CD4-positive, CD25-positive, alpha-beta regulatory T cell (primary cell): Measurements from ENCODE around the gene NAALADL2. TPM values are rescaled to one million over a fixed set of nuclear protein-coding genes. Genes with fewer than 3 reads are reported as not detected.

Source experiments
- ATAC-seq, 2 donors: fragments of 150-1000 bp; cut with Tn5 transposase; one replicate each; pipeline ENCODE4 v1.10.0; 2021; ENCODE audit warnings: low read depth in 2 of 2, moderate number of reproducible peaks in 2 of 2, moderate library complexity in 1 of 2
- DNase-seq, 3 donors: peaks; one replicate each; pipeline versions ENCODE4 v3.0.0 to v3.0.0-alpha.2; 2012 to 2022; ENCODE audit warnings: mixed read lengths in 1 of 3
- H3K27ac ChIP-seq: one replicate; pipeline ENCODE4 v1.7.0; 2013; ENCODE audit warnings: mild to moderate bottlenecking, low read length; ENCODE audit not compliant: insufficient read depth, poor library complexity, severe bottlenecking
- H3K27me3 ChIP-seq: one replicate; pipeline ENCODE4 v1.7.0; 2013; ENCODE audit warnings: low read length; ENCODE audit not compliant: control insufficient read depth, insufficient read depth
- H3K36me3 ChIP-seq: one replicate; pipeline ENCODE4 v1.7.0; 2013; ENCODE audit warnings: mild to moderate bottlenecking, low read length, moderate library complexity; ENCODE audit not compliant: control insufficient read depth, insufficient read depth
- H3K4me1 ChIP-seq: 2 replicates; pipeline ENCODE4 v1.7.0; 2013; ENCODE audit warnings: mild to moderate bottlenecking, low read length; ENCODE audit not compliant: insufficient read depth, control insufficient read depth, poor library complexity, severe bottlenecking
- H3K4me3 ChIP-seq: one replicate; pipeline ENCODE4 v1.7.0; 2013; ENCODE audit warnings: low read depth, mild to moderate bottlenecking, low read length, moderate library complexity
- H3K9me3 ChIP-seq, 2 experiments: 1 replicate in 1 of 2; 2 replicates in 1 of 2; pipeline ENCODE4 v1.7.0; 2013; ENCODE audit warnings: low read length in 2 of 2, mild to moderate bottlenecking in 1 of 2, moderate library complexity in 1 of 2; ENCODE audit not compliant: control insufficient read depth in 2 of 2
- H3K27ac Mint-ChIP-seq, 3 donors: one replicate each; pipeline ENCODE4 v1.8.0; 2020 to 2022; ENCODE audit warnings: mild to moderate bottlenecking in 3 of 3, mixed read lengths in 3 of 3, moderate library complexity in 2 of 3
- H3K27me3 Mint-ChIP-seq: one replicate; pipeline ENCODE4 v1.8.0; 2022; ENCODE audit warnings: mild to moderate bottlenecking, mixed read lengths
- H3K36me3 Mint-ChIP-seq: one replicate; pipeline ENCODE4 v1.8.0; 2020; ENCODE audit warnings: mixed read lengths
- H3K4me1 Mint-ChIP-seq, 4 donors: one replicate each; pipeline ENCODE4 v1.8.0; 2020 to 2022; ENCODE audit warnings: mixed read lengths in 4 of 4, mild to moderate bottlenecking in 1 of 4
- H3K4me3 Mint-ChIP-seq, 4 donors: one replicate each; pipeline ENCODE4 v1.8.0; 2020 to 2022; ENCODE audit warnings: mild to moderate bottlenecking in 4 of 4, mixed read lengths in 4 of 4, moderate library complexity in 3 of 4
- H3K9me3 Mint-ChIP-seq, 7 donors: one replicate each; pipeline ENCODE4 v1.8.0; 2020 to 2022; ENCODE audit warnings: mixed read lengths in 7 of 7, mild to moderate bottlenecking in 3 of 7, moderate library complexity in 2 of 7
- polyA plus RNA-seq, 4 donors: library from polyadenylated mRNA; unstranded; fragments of 300-500 nt; fragmentation: Illumina TruSeq; gene quantifications; one replicate each; pipeline ENCODE4 v1.2.3, GENCODE V29; 2021
- total RNA-seq: library from RNA; stranded (reverse); gene quantifications from one replicate; pipeline ENCODE4 v1.2.3, GENCODE V29; 2022

The NAALADL2 gene
- total and polyA plus RNA-seq, 5 donors from 2014 or later: not detected

GRCh38 chr3:175564363-175564762 is 705.2 kb downstream of the NAALADL2 start:
- H3K4me1 Mint-ChIP-seq: no peaks in the 10 kb centered on the region
- no peak overlapping the region for H3K27ac Mint-ChIP-seq
- Histone ChIP-seq H3K4me3 (no peak overlapping the region), H3K27me3 (no peaks in the 10 kb centered on the region), H3K36me3 (no peaks in the 10 kb centered on the region), H3K27ac (no peak overlapping the region), H3K9me3 (no peaks in the 10 kb centered on the region), H3K4me1 (no peaks in the 10 kb centered on the region)
- no peaks in the 10 kb centered on the region for H3K36me3 Mint-ChIP-seq
- DNase-seq (no peak), ATAC-seq (no peak)
- no peak overlapping the region for H3K4me3 Mint-ChIP-seq
- no peaks in the 10 kb centered on the region for H3K27me3 Mint-ChIP-seq
- H3K9me3 Mint-ChIP-seq: peaks cover 0 to 18% (median 3%) of the 10 kb centered on the region in 7 donors

DNA sequence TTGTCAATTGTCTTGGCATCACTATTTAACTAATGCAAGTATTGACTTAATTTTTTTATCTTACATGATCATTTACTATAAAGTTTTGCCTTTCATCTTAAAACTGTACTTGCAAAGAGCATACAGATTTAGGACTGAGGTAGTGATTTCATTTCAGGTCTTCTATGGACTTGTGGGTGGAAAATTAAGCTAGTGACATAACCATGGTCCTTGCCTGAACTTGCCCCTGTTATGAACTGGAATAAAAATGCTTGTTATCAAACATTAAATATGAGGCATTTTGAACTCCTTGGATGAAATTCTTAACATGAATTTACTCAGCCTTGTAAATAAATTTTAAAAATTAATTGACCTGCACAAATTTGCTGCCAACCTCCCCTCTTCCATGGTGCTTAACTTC is 712.0 kb downstream of the NAALADL2 start:
- no peaks in the 10 kb centered on the region for H3K4me1 Mint-ChIP-seq

DNA sequence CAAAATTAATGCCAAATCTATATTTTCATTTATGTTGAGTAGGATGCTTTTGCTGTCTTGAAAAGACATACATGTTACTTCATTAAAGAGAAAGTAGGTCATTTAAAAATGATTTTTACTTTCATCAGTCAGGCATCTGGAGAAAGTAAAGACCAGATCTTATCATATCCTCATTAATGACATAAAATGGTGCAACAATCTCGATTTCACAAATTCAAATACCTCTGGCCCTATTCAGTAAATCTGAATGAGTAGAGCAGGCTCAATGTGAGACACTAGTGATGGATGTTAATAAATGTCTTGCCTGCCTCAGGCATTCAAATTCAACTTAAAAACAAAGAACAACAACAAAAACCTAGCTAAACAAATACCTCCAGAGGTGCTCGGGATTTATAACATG is 714.1 kb downstream of the NAALADL2 start:
- H3K36me3 Mint-ChIP-seq: no peaks in the 10 kb centered on the region
- no peaks in the 10 kb centered on the region for H3K4me1 ChIP-seq
- no peaks in the 10 kb centered on the region for H3K36me3 ChIP-seq
- H3K9me3 ChIP-seq: no peaks in the 10 kb centered on the region
- H3K4me3 ChIP-seq: no peak overlapping the region
- no peaks in the 10 kb centered on the region for H3K27me3 ChIP-seq
- H3K27ac ChIP-seq: no peak overlapping the region
- peaks cover 0 to 6% (median 3%) of the 10 kb centered on the region in 7 donors for H3K9me3 Mint-ChIP-seq
- ATAC-seq: no peak
- no peaks in the 10 kb centered on the region for H3K27me3 Mint-ChIP-seq
- no peak for DNase-seq
- no peaks in the 10 kb centered on the region for H3K4me1 Mint-ChIP-seq
- H3K4me3 Mint-ChIP-seq: no peak overlapping the region
- no peak overlapping the region for H3K27ac Mint-ChIP-seq

More for the DNA sequence above, 712.0 kb downstream of the NAALADL2 start:
- Histone ChIP-seq H3K4me3 (no peak overlapping the region), H3K27me3 (no peaks in the 10 kb centered on the region), H3K4me1 (no peaks in the 10 kb centered on the region), H3K9me3 (no peaks in the 10 kb centered on the region), H3K27ac (no peak overlapping the region), H3K36me3 (no peaks in the 10 kb centered on the region)
- H3K27me3 Mint-ChIP-seq: no peaks in the 10 kb centered on the region
- no peak overlapping the region for H3K4me3 Mint-ChIP-seq
- no peak overlapping the region for H3K27ac Mint-ChIP-seq
- H3K9me3 Mint-ChIP-seq: peaks cover 0 to 5% (median 2%) of the 10 kb centered on the region in 7 donors
- DNase-seq: no peak
- no peak for ATAC-seq
- no peaks in the 10 kb centered on the region for H3K36me3 Mint-ChIP-seq

DNA sequence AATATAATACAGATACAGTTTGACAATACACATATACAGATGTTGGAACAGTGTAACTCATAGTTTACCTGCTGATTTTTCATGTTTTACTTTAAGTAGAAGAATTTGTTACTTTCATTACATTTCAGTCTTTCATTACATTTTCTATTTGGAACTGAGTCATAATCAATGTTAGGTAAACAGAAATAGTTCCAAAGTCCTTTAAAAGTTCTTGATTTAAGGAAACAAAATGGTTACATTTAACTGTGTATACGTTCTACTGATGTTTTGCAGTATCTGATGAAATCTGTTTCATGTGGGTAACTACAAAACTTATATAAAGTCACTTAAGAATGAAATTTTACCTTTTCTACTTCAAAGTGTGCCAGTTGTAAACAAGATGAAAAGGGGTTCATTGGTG is 721.2 kb downstream of the NAALADL2 start:
- no peak overlapping the region for H3K27ac Mint-ChIP-seq
- no peaks in the 10 kb centered on the region for H3K36me3 ChIP-seq
- no peak for ATAC-seq

GRCh38 chr3:175585898-175586297 is 726.8 kb downstream of the NAALADL2 start:
- Histone ChIP-seq H3K9me3 (peaks cover 0 to 3% of the 10 kb centered on the region in 2 experiments), H3K27ac (no peak overlapping the region), H3K27me3 (no peaks in the 10 kb centered on the region), H3K36me3 (no peaks in the 10 kb centered on the region), H3K4me1 (no peaks in the 10 kb centered on the region), H3K4me3 (no peak overlapping the region)
- Mint-ChIP-seq H3K27ac (no peak overlapping the region), H3K36me3 (no peaks in the 10 kb centered on the region), H3K27me3 (no peaks in the 10 kb centered on the region), H3K9me3 (peaks cover 0 to 6% (median 2%) of the 10 kb centered on the region in 7 donors), H3K4me1 (no peaks in the 10 kb centered on the region), H3K4me3 (no peak overlapping the region)
- DNase-seq (no peak), ATAC-seq (no peak)

More for the DNA sequence above, 721.2 kb downstream of the NAALADL2 start:
- DNase-seq: no peak
- H3K27me3 Mint-ChIP-seq: no peaks in the 10 kb centered on the region
- H3K36me3 Mint-ChIP-seq: no peaks in the 10 kb centered on the region
- Histone ChIP-seq H3K4me3 (no peak overlapping the region), H3K9me3 (no peaks in the 10 kb centered on the region), H3K27ac (no peak overlapping the region), H3K4me1 (no peaks in the 10 kb centered on the region), H3K27me3 (no peaks in the 10 kb centered on the region)
- H3K4me1 Mint-ChIP-seq: no peaks in the 10 kb centered on the region
- peaks cover 0 to 5% (median 0%) of the 10 kb centered on the region in 7 donors for H3K9me3 Mint-ChIP-seq
- no peak overlapping the region for H3K4me3 Mint-ChIP-seq

- Histone ChIP-seq H3K9me3 (peaks cover 0 to 3% of the 10 kb centered on the region in 2 experiments), H3K4me3 (no peak overlapping the region), H3K4me1 (no peaks in the 10 kb centered on the region), H3K27me3 (no peaks in the 10 kb centered on the region), H3K27ac (no peak overlapping the region), H3K36me3 (no peaks in the 10 kb centered on the region)
- no peak for ATAC-seq
- DNase-seq: no peak
- Mint-ChIP-seq H3K4me1 (no peaks in the 10 kb centered on the region), H3K36me3 (no peaks in the 10 kb centered on the region), H3K4me3 (no peak overlapping the region), H3K27ac (no peak overlapping the region), H3K27me3 (no peaks in the 10 kb centered on the region), H3K9me3 (peaks cover 0 to 16% (median 7%) of the 10 kb centered on the region in 7 donors)
Observed at GRCh38 chr3:175590745-175591144, 731.6 kb downstream of the NAALADL2 start.

DNA sequence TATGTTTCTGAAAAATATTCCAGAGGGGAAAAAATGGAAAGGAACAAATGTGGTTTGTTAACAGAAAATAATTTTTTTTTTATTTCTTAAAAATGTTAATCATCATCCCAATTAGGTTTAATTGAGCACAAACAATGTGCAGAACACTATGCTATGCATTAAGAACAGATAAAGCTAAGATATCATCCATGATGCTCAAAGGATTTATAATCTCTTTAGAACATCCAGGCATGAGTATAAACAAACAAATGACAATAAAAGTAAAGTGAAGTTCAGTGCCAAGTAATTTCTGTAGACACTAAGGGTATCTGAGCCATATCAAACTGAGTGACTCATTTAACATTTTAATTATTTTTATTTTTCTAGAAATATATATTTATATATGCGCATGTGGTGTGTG is 732.2 kb downstream of the NAALADL2 start:
- Mint-ChIP-seq H3K4me3 (no peak overlapping the region), H3K9me3 (peaks cover under 1 to 16% (median 7%) of the 10 kb centered on the region in 7 donors), H3K36me3 (no peaks in the 10 kb centered on the region), H3K27me3 (no peaks in the 10 kb centered on the region), H3K27ac (no peak overlapping the region), H3K4me1 (no peaks in the 10 kb centered on the region)
- H3K4me1 ChIP-seq: no peaks in the 10 kb centered on the region
- no peak overlapping the region for H3K4me3 ChIP-seq
- H3K27me3 ChIP-seq: no peaks in the 10 kb centered on the region
- H3K36me3 ChIP-seq: no peaks in the 10 kb centered on the region
- DNase-seq (no peak), ATAC-seq (no peak)
- no peak overlapping the region for H3K27ac ChIP-seq
- H3K9me3 ChIP-seq: peaks cover 0 to 3% of the 10 kb centered on the region in 2 experiments

- Mint-ChIP-seq H3K9me3 (peaks cover 4 to 16% (median 7%) of the 10 kb centered on the region in 7 donors), H3K36me3 (no peaks in the 10 kb centered on the region), H3K4me3 (no peak overlapping the region), H3K27me3 (no peaks in the 10 kb centered on the region), H3K27ac (no peak overlapping the region), H3K4me1 (no peaks in the 10 kb centered on the region)
- H3K27ac ChIP-seq: no peak overlapping the region
- no peaks in the 10 kb centered on the region for H3K27me3 ChIP-seq
- ATAC-seq: no peak
- no peaks in the 10 kb centered on the region for H3K4me1 ChIP-seq
- no peaks in the 10 kb centered on the region for H3K36me3 ChIP-seq
- H3K4me3 ChIP-seq: no peak overlapping the region
- DNase-seq: no peak
- no peaks in the 10 kb centered on the region for H3K9me3 ChIP-seq
Observed at GRCh38 chr3:175593331-175593730, 734.2 kb downstream of the NAALADL2 start.
